ENCODE measurements around the gene TOMM5. TPM values are rescaled to one million over a fixed set of nuclear protein-coding genes. Genes with fewer than 3 reads are reported as not detected.

Gene TOMM5
- total RNA-seq, 1 experiment from 2014 or later = 252 TPM

GRCh38 chr9:37575921-37576721, 16.3 kb downstream of the TOMM5 start, which contains the start of gene FBXO10:
Gene FBXO10 (minus strand): TSS chr9:37576380. CDS start chr9:37541768, 34,612 bp downstream.
- Histone ChIP-seq H3K4me2 (ENCODE audit: low read length) (peak within 1 kb of the TSS; percentile 86), H3K9ac (ENCODE audit: low read length) (peak within 1 kb of the TSS; percentile 40; the same call in 1 of the 2 replicates), H3K27me3 (ENCODE audit: low read length) (no peaks in the 10 kb centered on the region), H3K9me3 (ENCODE audit: low read length) (no peaks in the 10 kb centered on the region), H3K79me2 (ENCODE audit: low read length) (0 out of 2 replicates have a peak, but pooled peaks cover 7% of the 10 kb centered on the region), H2AFZ (ENCODE audit: low read length) (peak within 1 kb of the TSS; percentile 74), H3F3A (ENCODE audit: low read length, unreplicated experiment) (no peaks in the 10 kb centered on the region), H4K20me1 (ENCODE audit: low read length) (0 out of 2 replicates have a peak, but pooled peaks cover 3% of the 10 kb centered on the region), H3K4me1 (ENCODE audit: insufficient read depth, low read length) (no peaks in the 10 kb centered on the region), H3K9me2 (replicated peaks; ENCODE audit: low read length) (no peaks in the 10 kb centered on the region), H3K4me3 (ENCODE audit: low read length) (peak within 1 kb of the TSS; percentile 70), H3K27ac (ENCODE audit: low read length) (no peak within 1 kb of the TSS), H3K36me3 (ENCODE audit: low read depth, low read length) (peaks cover 6% of the 10 kb centered on the region)
- TF ChIP-seq EZH2 (IDR thresholded peaks at IDR 0.05; ENCODE audit: low read length, unreplicated experiment) (no peak), EZH2phosphoT487 (IDR thresholded peaks at IDR 0.05; ENCODE audit: borderline replicate concordance, low read length) (no peak), CTCF (conservative IDR thresholded peaks at IDR 0.05; ENCODE audit: low read depth, low read length) (no peak)
- no TSS peak for BruUV-seq (replicated peaks)
- ATAC-seq (peak; percentile 82), DNase-seq (peak; percentile 36)
- ChIA-PET CTCF (no interaction called here), POLR2A (ENCODE audit: unreplicated experiment) (no interaction called here)
- intact Hi-C loops (cut with micrococcal nuclease) = loop anchor here (10.0 kb wide), 1 partner anchor 91 kb away; the partner anchor contains the start of gene POLR1E

- intact Hi-C loops (cut with micrococcal nuclease) = loop anchor here (10.0 kb wide), 1 partner anchor 91 kb away; the partner anchor contains the start of gene POLR1E
- CTCF ChIA-PET = no interaction called here
Measured at GRCh38 chr9:37575511-37575914, 16.9 kb downstream of the TOMM5 start.

More at GRCh38 chr9:37575511-37575914, 16.9 kb downstream of the TOMM5 start:
- DNase-seq (no peak), ATAC-seq (no peak)
- peak overlapping the region; percentile 40; the same call in 1 of the 2 replicates for H3K9ac ChIP-seq (ENCODE audit: low read length)
- H3K4me3 ChIP-seq (ENCODE audit: low read length) = peak overlapping the region; percentile 70
- no peaks in the 10 kb centered on the region for H3F3A ChIP-seq (ENCODE audit: low read length, unreplicated experiment)
- H3K4me2 ChIP-seq (ENCODE audit: low read length) = peak overlapping the region; percentile 86
- peak overlapping the region; percentile 55 for H2AFZ ChIP-seq (ENCODE audit: low read length)
- H3K79me2 ChIP-seq (ENCODE audit: low read length) = 0 out of 2 replicates have a peak, but pooled peaks cover under 1% of the 10 kb centered on the region
- H3K9me2 ChIP-seq (replicated peaks; ENCODE audit: low read length) = no peaks in the 10 kb centered on the region
- 0 out of 2 replicates have a peak, but pooled peaks cover 3% of the 10 kb centered on the region for H4K20me1 ChIP-seq (ENCODE audit: low read length)
- POLR2A ChIA-PET (ENCODE audit: unreplicated experiment) = no interaction called here
- H3K4me1 ChIP-seq (ENCODE audit: insufficient read depth, low read length) = no peaks in the 10 kb centered on the region
- TF ChIP-seq CTCF (conservative IDR thresholded peaks at IDR 0.05; ENCODE audit: low read depth, low read length) (no peak), EZH2 (IDR thresholded peaks at IDR 0.05; ENCODE audit: low read length, unreplicated experiment) (no peak), EZH2phosphoT487 (IDR thresholded peaks at IDR 0.05; ENCODE audit: borderline replicate concordance, low read length) (no peak)
- H3K9me3 ChIP-seq (ENCODE audit: low read length) = no peaks in the 10 kb centered on the region
- peaks cover 3% of the 10 kb centered on the region; the same call in 1 of the 2 replicates for H3K36me3 ChIP-seq (ENCODE audit: low read depth, low read length)
- H3K27me3 ChIP-seq (ENCODE audit: low read length) = no peaks in the 10 kb centered on the region
- no peak overlapping the region for H3K27ac ChIP-seq (ENCODE audit: low read length)
- TSS peak; percentile 31 for BruUV-seq (replicated peaks)

All from PC-3 (cell line).